Measurements from ENCODE around the gene KLHL29.
"Not testable (repeated sequence)": the region's sequence is repeated elsewhere in the genome, so short reads cannot be mapped to it uniquely, and the experiment has no call there.

The KLHL29 gene

DNA sequence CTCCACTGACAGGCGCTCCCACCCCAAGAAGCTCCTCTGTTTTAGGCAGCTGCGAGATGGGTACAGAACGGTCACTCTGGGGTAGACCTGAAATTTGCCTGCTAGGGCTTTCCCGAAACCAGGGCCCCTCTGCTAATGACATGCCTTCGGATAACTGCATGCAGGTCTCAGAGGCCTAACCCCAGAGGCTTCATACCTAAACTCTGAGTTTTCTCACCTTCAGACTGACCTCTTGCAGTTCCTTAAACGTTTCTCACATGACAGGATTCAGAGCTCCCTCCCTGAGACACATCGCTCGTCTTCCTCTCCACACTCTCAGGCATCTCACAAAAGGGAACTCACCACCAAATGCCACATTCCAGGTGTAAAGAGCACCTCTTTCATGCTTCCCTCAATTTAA, 11.3 kb upstream of the KLHL29 start:
- DNase-seq = no peak

DNA sequence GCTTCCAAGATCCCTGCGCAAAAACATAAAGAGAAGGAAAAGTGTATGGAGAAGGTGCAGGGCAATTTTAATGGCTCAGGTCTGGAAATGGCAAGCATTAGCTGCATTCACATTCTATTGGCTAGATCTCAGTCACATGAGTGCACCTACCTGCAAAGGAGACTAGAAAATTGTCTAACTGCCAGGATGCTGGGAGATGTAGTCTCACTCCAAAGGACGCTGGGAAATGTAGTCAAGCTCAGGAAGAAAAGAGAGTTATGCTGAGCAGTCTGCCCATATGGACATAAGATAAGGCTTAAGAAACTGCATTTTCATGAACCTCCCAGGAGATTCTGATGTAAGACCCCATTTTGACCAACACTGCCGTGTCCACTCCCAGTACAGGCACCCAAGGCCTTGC, 9.5 kb upstream of the KLHL29 start:
- DNase-seq = no peak

DNA sequence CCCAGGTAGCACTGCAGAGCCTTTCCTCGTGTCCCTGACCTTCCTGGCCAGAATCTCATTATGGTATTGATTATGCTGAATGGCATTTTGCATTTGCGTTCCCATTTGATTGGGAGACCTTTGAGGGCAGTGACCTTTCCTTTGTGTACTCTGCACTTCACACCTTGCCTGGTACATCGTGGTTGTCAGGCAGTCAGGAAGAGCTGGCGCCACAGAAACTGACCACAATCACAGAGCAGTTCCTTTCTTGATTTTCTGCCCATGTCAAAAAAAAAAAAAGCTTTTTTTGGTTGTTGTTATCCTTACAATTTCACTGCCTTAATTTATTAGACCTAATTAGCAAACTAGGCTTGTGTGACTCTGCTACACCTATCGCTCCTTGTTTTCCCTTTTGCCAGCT, 8.9 kb upstream of the KLHL29 start:
- no peak for DNase-seq

DNA sequence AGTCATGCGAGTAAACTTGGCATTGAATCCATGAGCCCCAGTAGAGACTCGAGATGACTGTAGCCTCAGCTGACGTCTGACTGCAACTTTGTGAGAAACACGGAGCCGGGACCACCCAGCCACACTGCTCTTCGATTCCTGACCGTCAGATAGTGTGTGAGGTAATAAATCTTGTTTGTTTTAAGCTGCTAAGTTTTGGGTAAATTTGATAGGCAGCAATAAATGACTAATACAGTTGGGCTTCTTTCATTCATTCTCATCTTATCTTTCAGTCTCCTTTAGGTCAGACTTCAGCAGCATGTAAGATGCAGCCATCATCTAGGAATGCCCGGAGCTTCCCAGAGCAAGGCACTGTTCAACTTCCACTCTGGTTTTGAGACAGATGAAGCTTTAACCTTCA, 8.0 kb upstream of the KLHL29 start:
- no peak for DNase-seq

DNA sequence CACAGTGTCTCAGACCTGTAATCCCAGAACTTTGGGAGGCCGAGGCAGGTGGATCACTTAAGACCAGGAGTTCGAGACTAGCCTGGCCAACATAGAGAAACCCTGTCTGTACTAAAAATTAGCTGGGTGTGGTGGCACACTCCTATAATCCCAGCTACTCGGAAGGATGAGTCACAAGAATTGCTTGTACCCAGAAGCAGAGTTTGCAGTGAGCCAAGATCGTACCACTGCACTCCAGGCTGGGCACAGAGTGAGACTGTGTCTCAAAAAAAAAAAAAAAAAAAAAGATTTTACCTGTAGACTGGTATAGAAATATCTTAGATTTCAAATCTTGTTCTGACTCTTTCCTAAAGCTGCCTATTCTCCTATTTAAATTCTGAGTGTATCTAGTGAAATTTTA, 7.2 kb upstream of the KLHL29 start:
- no peak for DNase-seq

DNA sequence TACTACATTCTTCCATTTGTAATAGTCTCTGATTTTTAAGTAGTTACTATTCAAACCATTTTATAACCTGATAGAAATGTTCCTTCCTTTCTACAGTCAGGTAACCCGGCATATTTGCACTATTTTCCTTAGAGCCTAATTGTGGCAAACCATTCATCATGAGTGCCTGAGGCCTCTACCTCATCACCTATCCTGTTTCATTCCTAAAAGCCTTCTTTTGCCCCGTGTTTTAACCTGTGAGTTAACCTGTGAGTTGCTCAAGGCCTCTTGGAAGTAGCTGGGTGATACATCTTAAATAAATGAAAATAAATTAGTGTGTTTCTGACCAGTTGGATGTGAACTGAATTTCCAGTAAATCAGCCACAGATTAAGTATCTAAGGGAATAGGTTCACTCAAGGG, 6.5 kb upstream of the KLHL29 start:
- DNase-seq = no peak

DNA sequence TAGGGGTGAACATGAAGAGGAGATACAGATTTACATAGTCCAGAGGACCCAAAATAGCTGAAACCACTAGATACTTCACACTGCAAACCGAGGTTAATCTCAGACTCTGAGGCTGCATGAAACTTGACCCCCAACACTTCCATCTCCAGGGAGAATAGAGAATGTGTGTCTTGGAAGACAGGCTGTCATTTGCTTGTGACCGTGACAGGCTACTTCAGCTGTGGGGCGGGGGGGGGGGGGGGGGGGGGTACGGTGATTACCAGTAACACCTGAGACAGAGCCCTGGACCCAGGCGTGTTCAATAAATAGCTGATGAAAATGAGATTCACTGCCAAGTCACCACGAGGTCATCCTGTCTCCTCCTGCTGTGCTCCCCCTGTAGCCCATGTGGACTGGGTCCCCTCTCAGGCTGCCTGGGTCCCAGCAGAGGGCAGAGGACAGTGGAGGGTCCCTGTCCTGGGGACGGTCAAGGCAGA, 5.7 kb upstream of the KLHL29 start:
- no peak for DNase-seq

DNA sequence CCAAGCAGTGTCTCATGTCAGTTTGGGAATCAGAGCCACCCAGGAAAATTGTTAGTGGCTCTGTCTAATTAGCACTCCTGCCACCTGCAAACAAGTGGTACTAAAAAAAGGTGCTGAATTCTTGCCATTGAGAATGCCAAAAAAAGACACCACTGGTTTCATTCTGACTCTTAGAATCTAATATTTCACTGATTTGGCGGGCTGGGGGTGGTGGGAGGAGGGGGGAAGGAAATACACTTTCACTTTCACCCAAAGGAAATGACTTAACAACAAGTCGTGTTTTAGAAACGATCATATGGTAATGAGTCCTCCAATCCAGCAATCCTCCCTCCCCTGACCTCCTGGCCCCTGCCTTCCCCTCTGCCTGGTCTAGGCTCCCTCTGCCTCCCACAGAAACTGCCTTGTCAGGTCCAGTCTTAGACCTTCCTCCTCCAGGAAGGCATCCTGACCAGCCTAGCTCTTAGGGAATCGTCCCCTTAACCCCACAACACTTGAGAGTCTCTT, 4.4 kb upstream of the KLHL29 start:
- no peak for DNase-seq

DNA sequence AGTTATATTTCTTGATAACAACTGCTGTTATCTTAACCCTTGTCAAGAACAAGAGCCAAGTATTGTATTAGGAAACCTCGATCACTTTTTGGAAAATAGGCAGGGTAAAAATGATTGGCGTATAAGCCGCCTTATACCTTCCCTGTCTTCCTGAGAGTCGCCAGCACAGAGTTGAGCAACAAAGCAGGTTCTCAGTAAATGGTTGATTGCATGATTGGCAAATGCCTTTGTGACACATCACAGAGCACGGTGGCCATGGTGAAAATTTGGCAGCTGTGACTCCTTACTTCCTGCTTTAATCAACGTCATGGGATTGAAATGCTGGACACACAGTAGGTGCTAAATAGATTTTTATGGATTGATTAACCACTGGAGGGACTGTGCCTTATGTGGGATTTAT, 3.9 kb upstream of the KLHL29 start:
- DNase-seq = peak; percentile 17

DNA sequence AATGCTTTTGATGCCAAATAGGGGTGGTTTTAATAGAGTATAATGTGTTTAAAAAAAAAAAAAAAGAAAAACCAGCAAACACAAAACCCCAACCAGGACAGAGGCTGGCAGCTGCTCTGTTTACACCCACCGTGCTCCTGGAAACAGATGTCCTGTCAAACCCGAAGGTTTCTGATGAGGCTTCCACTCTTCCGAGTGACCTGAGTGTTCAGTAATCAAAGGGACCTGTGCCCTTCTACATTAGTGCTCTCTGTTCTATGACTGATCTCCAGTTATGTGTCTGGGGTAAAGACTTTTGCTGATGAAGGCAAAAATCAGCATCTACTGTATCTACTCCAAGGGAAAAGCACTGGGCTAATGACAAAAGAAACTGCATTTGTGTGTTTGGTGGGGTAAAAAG, 3.5 kb upstream of the KLHL29 start:
- no peak for DNase-seq

DNA sequence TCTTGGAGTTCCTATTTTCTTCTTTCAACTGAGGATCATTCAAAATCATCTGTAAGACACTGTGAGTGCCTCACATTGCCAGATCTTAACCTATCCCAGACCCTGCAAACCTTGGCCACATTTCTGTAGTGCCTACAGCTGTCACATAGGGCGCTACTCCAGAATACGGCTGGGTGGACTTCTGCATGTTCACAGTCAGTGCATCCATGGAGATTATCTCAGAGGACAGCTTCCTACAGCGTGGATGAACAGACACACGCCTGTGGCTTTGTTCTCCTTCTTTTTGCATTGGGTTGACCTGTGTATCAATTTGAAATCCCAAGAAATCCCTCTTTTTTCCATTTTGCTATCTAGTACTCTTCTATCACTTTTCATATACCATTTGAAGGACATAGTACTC, 1.9 kb upstream of the KLHL29 start:
- DNase-seq = no peak

DNA sequence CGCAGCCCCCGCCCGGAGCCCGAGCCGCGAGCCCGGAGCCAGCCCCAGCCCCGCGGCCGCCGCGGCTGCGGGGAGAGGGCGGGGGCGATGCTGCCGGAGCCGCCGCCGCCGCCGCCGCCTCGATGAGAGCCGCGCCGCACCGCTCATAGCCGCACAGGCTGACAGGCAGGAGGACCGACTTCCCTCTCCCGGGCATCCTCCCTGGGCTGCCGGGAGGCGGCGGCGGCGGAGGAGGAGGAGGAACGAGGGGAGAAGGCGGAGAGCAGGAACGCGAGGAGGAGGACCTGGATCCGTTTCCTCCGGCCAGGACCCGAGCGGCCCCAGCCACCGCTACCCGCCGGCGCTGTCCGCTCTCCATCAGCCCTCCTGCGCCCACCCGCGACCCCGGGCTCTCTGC, 370 bp downstream of the KLHL29 start:
- no peak for DNase-seq

DNA sequence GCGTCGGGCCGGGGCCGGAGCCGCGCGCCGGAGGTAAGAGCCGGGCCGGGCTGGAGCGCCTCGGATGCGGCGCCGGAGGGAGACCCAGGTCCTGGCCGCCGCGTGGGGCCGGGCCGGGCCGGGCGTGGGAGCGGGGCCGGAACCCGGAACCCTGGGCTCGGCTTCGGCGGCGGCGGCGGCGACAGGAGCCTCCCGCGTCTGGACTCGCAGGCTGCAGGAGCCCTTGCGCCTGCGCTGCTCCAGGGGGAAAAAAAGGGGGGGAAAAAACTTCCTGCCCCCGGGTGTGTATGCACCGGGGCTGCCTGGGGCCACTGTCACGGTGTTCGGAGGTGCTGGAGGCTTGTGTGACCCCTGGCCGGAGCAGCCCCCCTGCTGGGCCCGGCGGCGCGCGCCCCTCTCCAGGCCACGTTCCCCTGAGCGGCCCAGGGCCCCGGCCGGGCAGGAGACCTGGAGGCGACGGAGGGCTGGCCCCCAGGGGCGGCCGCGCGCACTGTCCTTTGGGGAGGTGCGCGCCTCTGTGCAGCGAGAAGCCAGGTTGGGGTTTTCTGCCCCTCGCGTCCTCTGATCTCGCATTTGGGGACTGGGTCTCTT, 864 bp downstream of the KLHL29 start:
- no peak for DNase-seq

DNA sequence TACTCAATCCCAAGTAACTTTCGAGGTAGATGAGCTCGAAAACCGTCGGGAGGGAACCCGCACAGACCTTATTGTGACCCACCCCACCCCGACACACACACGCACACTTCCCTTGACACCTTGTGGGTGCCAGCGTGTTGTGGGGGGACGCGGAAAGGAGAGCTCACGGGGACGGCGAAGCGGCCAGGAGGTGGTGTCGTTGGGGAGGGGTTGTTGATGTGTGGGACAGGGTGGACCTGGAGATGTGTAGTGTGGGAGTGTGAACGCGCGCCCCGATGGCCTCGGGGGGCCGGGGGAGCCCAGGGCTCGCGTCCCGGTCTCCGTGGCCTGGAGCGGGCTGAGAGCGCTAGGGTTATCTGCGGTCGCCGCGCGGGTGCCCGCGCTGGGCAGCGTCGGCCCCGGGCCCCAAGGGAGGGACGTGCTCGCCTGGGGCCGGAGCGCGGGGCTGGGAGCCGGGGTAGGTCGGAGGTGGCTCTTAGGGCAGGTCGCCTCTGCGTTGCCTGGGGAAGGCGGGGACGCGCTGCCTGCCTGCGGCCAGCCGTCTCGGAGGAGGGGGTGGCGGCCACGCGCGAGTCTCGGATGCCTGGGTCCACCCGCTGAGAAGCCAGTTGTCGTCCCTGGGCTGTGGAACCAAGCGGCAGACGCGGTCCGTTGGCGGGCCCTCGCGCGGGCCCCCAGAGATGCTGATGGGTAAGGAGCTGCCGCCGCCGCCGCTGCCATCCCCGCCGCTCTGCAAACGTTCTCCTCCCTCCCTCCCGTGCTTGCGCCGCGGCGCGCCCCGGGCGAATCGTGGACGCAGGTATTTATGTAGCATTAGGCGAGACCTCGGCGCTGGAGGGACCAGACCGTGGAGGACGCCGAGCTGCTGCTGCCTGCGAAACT, 1.6 kb downstream of the KLHL29 start:
- DNase-seq = no peak

DNA sequence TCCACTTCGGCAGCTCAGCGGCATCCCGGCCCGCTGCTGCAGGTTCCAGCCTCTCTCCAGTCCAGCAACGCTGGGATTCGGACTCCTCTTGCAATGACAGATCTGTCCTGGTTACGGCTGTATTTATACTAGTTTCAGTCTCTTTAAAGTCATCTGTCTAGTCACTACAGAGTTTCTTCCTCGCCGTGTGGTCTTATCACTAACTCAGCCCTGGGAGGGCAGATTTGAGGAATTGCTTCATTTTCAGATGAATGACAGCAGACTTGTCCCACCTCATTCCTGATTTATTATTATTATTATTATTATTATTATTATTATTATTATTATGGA, 2.2 kb downstream of the KLHL29 start:
- DNase-seq = no peak

DNA sequence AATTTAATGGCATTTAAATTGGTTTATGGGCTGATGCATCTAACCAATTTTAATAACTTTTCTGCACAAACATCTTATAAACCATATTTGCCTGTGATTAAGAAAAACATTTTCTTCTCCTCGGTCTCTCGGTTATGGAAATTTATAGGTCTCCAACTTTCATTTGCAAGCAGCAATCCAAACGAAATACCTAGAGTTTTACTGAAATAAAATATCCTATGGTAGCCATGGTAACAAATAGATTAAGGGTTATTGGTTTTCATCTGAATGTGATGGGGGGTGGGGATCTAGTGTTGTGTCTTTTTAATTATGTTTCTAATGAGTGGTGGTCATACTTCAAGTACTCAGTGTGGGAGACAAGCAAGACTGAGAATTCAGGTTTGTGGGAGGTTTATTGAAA, 2.9 kb downstream of the KLHL29 start:
- no peak for DNase-seq

DNA sequence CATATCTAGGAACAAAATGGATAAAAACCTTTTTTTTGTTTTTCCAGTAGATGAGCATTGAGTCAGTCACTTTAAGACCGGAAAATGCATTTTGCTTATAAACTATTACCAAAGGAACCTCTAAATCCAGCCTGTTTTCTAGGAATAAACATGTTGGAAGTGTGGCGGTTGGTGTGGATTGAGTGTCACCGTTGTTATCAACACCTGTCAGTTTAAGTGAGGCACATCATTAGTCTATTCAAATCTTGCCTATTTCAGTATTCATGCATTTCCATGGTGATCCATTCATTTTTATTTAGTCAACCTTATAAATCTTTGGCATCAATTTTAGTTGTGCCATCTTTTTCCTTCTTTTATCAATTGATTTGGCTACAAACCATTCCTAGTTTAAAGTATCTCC, 3.3 kb downstream of the KLHL29 start:
- DNase-seq = no peak

DNA sequence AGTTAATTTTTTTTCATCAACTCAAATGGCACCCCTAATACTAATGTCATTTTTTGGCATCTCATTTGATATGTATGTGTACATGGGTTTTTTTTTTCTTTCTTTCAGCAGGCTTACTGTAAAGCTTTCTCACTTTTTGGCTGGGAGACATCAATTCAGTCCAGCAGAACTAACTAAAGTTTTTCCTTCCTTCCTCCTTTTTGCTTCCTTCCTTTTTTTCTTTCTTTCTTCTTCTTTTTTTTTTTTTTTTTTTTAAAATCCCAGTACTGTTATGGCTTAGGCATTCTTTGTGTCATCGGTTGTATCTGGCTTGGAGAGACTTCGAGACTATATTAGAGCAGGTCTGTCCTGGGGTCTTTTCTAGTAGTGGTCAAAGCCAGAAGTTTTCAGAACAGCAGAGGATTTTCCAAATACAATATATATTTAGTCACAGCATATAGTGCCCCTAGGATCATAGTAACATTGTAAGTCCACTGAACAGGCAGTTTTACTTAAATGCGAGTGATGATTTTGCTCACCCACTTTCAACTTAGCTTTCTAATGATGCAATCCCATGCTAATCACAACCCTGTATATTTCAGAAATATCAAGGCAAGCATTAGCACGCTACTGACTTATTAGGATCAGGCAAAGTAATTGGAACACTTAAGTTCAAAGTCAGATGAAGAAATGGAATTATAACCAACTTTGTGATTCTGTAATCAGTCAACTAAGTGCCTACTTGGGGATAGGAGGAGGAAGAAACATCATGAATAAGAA, 4.0 kb downstream of the KLHL29 start:
- DNase-seq = no peak

DNA sequence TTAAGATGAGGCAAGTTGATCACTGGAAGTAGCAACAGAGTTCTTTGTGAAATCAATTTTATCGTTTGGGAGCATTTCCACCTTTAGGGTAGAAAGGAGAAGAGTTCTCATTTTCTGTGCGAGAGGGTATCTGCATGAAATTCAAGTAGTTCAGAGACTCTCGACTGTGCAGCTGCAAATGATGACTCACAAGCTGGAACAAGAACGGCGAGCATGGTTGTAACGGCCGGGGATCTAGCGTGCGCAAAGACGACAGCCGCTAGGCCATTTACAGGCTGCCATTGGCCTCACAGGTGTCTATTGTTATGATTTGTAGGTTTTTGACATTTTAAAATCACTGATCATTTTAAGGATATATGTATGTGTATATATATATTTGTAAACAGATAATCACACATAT, 5.2 kb downstream of the KLHL29 start:
- no peak for DNase-seq

DNA sequence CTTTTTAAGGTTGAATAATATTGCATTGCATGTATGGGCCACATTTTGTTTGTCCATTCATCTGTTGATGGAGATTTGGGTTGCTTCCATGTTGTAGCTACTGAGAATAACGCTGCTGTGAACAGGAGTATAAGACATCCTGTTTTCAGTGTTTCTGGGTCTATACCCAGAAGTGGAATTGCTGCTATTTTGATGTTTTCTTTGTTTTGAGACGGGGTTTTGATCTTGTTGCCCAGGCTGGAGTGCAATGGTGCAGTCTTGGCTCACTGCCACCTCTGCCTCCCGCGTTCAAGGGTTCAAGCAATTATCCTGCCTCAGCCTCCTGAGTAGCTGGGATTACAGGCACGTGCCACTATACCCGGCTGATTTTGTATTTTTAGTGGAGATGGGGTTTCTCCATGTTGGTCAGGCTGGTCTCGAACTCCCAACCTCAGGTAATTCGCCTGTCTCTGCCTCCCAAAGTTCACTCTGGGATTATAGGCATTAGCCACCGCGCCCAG, 6.3 kb downstream of the KLHL29 start:
- not testable (repeated sequence) for DNase-seq

DNA sequence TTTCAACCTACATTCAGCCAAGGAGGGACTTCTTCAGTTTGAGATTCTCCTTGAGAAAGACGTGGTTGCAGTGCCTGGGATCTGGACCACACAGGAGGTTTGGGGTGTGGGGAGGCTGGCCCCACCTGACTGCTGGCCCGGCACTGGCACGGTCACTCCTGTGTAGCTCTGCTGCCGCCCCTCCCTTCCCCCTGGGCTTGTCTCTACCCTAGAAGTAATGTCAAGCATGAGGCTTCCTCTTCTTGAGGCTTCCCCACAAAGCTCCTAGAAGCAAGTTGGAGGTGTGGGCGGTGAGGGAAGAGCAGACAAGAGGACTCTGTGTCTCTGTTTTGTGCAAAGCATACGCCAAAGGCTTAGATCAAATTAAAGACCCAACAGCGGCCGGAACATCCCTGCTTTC, 8.7 kb downstream of the KLHL29 start:
- DNase-seq = no peak

DNA sequence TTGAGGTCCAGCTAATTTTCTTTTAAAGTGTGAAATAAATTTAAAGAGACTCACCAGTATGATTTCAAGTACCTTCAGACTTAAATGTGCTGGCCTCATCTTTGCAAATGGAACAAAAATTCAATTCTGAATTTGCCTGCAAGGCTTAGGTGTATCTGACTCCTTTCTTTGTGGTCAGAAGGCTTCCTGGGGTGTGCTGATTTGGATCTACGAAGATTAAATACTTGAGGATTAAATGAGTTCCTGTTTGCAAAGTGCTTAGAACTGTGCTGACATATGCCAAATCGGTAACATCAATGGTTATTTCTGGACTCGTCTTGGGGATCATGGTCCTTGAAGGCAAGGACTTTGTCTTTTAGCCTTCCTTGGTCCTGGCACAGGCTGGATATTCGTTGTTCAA, 9.7 kb downstream of the KLHL29 start:
- DNase-seq = no peak

DNA sequence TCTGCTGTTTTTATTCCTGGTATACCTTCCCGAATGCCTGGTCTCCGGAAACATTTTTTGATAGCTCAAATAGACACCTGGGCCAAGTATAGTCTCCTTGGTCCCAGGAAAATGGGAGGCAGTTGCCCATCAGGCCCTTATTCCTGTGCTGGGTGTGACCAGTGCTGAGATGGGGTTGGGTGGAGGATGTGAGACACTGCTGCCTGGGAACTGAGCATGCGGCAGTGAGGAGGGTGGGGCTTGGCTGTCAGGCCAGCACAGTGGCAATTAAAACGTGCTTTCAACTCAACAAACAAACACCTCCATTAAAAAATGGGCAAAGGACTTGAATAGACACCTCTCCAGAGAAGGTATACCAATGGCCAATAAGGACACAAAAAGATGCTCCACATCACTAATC, 12.5 kb downstream of the KLHL29 start:
- no peak for DNase-seq

Measured in DMS79 (cell line).